Fibroblast of lung (primary cell): ENCODE results near the gene SLC22A17. TPM values are rescaled to one million over a fixed set of nuclear protein-coding genes. Genes with fewer than 3 reads are reported as not detected.

ENCODE experiments used
- DNase-seq, 2 donors: peaks; one replicate each; pipeline versions ENCODE4 v3.0.0 to v3.0.0-alpha.2; 2010; ENCODE audit warnings: low read depth in 2 of 2
- H2AFZ ChIP-seq: 2 replicates; pipeline ENCODE4 v1.5.1; 2012; ENCODE audit warnings: low read length, control low read depth, inconsistent platforms
- H3K27ac ChIP-seq: 2 replicates; pipeline ENCODE4 v1.5.1; 2011; ENCODE audit warnings: low read length, control low read depth; ENCODE audit not compliant: insufficient read depth
- H3K27me3 ChIP-seq: 2 replicates; pipeline ENCODE4 v1.5.1; 2011; ENCODE audit warnings: mild to moderate bottlenecking, low read length; ENCODE audit not compliant: control insufficient read depth, insufficient read depth
- H3K36me3 ChIP-seq: 2 replicates; pipeline ENCODE4 v1.5.1; 2011; ENCODE audit warnings: low read length; ENCODE audit not compliant: control insufficient read depth, insufficient read depth
- H3K4me1 ChIP-seq: 2 replicates; pipeline ENCODE4 v1.5.1; 2011; ENCODE audit warnings: low read length; ENCODE audit not compliant: control insufficient read depth, insufficient read depth; ENCODE audit errors: extremely low read depth
- H3K4me2 ChIP-seq: 2 replicates; pipeline ENCODE4 v1.5.1; 2011; ENCODE audit warnings: low read length, control low read depth; ENCODE audit not compliant: insufficient read depth; ENCODE audit errors: extremely low read depth
- H3K4me3 ChIP-seq, 4 experiments: fragments of 200-600 bp in 1 of 4; sonication (generic) in 1 of 4; replicated peaks in 1 of 4; 2 replicates each; pipeline ENCODE4 v1.5.1; 2011 to 2016; ENCODE audit warnings: low read length in 4 of 4, low read depth in 3 of 4, mild to moderate bottlenecking in 3 of 4, control low read depth in 2 of 4, inconsistent platforms in 1 of 4, mixed read lengths in 1 of 4; ENCODE audit not compliant: insufficient read depth in 1 of 4; ENCODE audit errors: control extremely low read depth in 1 of 4
- H3K79me2 ChIP-seq: 2 replicates; pipeline ENCODE4 v1.5.1; 2012; ENCODE audit warnings: mild to moderate bottlenecking, low read length, inconsistent platforms; ENCODE audit not compliant: control insufficient read depth, insufficient read depth
- H3K9ac ChIP-seq: 2 replicates; pipeline ENCODE4 v1.5.1; 2011; ENCODE audit warnings: mild to moderate bottlenecking, low read length, control low read depth; ENCODE audit not compliant: insufficient read depth
- H3K9me3 ChIP-seq: 2 replicates; pipeline ENCODE4 v1.5.1; 2012; ENCODE audit warnings: low read depth, low read length; ENCODE audit not compliant: control insufficient read depth, insufficient read depth
- H4K20me1 ChIP-seq: 2 replicates; pipeline ENCODE4 v1.5.1; 2011; ENCODE audit warnings: low read length; ENCODE audit not compliant: control insufficient read depth, insufficient read depth; ENCODE audit errors: extremely low read depth
- EZH2 ChIP-seq: IDR thresholded peaks from 2 replicates; pipeline ENCODE4 v1.5.1; 2012; ENCODE audit warnings: low read length, control low read depth, mild to moderate bottlenecking; ENCODE audit errors: missing control alignments
- polyA plus RNA-seq, 2 donors: library from polyadenylated mRNA; depleted of rRNA in 1 of 2; stranded (reverse) in 1 of 2; unstranded in 1 of 2; fragments of >200 nt; gene quantifications; 2 replicates each; pipeline ENCODE4 v1.2.1, GENCODE V29; 2011 to 2012; ENCODE audit warnings: missing spikeins in 1 of 2
- total RNA-seq: library from RNA; depleted of rRNA; stranded (reverse); fragments of >200 nt; gene quantifications from 2 replicates; pipeline ENCODE4 v1.2.1, GENCODE V29; 2014
- TF ChIP-seq, protein P1 (sequence below), 2 donors: IDR thresholded peaks in 1 of 2; conservative IDR thresholded peaks in 1 of 2; 1 replicate in 1 of 2; 2 replicates in 1 of 2; pipeline ENCODE4 v1.5.1; 2011 to 2012; ENCODE audit warnings: low read length in 2 of 2, control low read depth in 1 of 2, inconsistent platforms in 1 of 2, low read depth in 1 of 2, mild to moderate bottlenecking in 1 of 2

Gene SLC22A17
- total and polyA plus RNA-seq, 2 donors (not counting 1 experiment from before 2014, with no cell fraction given): 7.9 to 23.1 TPM

DNA sequence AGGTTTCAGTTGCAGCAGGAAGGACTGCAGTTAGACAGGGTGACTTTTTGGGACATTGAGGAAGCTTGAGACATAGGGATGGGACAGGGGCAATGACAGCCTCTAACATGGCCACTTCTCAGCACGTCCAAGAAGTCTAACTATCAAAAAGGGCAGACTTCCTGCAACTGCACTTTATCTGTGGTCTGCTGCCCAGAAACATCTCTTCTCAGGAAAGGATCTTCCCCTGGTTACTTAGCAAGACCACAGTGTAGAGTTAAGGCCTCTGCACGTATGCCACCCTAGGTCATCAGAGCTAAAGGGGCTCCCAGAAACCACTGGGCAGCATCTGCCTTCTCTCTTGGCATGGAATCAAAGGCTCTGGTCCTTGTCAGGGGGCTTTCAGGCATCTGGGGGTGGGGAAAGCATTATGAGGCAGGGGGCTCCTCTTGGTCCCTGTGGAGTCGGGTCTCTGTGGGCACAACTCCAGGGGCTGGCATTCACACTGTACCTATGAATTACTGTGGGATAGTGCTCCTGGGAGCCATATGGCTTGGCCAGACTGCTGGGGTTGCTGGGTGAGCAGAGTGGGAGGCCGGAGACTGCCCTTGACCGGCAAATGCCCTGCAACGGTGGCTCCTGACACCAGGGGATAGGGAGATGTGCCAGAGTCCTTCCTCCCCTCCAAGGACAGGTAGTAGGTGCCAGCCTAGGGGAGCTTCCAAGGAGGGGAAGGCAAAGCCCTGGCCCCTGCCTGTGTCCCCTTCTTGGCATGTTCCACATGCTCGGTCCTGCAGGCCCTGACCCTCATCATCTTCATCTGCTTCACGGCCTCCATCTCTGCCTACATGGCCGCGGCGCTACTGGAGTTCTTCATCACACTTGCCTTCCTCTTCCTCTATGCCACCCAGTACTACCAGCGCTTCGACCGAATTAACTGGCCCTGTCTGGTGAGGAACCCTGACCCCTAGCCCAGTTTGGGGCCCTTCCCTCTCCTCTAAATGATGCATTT, 25.2 kb upstream of the SLC22A17 start:
- Histone ChIP-seq H3K4me2 (no peak overlapping the region), H3K9ac (no peak overlapping the region), H3K79me2 (no peaks in the 10 kb centered on the region), H3K4me1 (no peaks in the 10 kb centered on the region), H3K4me3 (no peak overlapping the region), H4K20me1 (no peaks in the 10 kb centered on the region), H3K9me3 (no peaks in the 10 kb centered on the region), H3K27me3 (peaks cover 3% of the 10 kb centered on the region), H3K36me3 (no peaks in the 10 kb centered on the region), H2AFZ (no peak overlapping the region), H3K27ac (no peak overlapping the region)
- DNase-seq: no peak
- TF ChIP-seq, protein P1, sequence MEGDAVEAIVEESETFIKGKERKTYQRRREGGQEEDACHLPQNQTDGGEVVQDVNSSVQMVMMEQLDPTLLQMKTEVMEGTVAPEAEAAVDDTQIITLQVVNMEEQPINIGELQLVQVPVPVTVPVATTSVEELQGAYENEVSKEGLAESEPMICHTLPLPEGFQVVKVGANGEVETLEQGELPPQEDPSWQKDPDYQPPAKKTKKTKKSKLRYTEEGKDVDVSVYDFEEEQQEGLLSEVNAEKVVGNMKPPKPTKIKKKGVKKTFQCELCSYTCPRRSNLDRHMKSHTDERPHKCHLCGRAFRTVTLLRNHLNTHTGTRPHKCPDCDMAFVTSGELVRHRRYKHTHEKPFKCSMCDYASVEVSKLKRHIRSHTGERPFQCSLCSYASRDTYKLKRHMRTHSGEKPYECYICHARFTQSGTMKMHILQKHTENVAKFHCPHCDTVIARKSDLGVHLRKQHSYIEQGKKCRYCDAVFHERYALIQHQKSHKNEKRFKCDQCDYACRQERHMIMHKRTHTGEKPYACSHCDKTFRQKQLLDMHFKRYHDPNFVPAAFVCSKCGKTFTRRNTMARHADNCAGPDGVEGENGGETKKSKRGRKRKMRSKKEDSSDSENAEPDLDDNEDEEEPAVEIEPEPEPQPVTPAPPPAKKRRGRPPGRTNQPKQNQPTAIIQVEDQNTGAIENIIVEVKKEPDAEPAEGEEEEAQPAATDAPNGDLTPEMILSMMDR (conservative IDR thresholded peaks at IDR 0.05 in 1 of 2, IDR thresholded peaks at IDR 0.05 in 1 of 2; ENCODE audit: low read depth in 1 of 2, low read length in 2 of 2): no peak
- TF ChIP-seq EZH2: peak; percentile 13

- TF ChIP-seq, protein P1 (conservative IDR thresholded peaks at IDR 0.05 in 1 of 2, IDR thresholded peaks at IDR 0.05 in 1 of 2; ENCODE audit: low read depth in 1 of 2, low read length in 2 of 2): no peak
- peak; percentile 54 for TF ChIP-seq EZH2
- Histone ChIP-seq H3K4me3 (no peak overlapping the region), H2AFZ (no peak overlapping the region), H3K36me3 (no peaks in the 10 kb centered on the region), H3K9me3 (no peaks in the 10 kb centered on the region), H3K4me2 (no peak overlapping the region), H3K9ac (no peak overlapping the region), H4K20me1 (no peaks in the 10 kb centered on the region), H3K27me3 (peaks cover 3% of the 10 kb centered on the region), H3K79me2 (no peaks in the 10 kb centered on the region), H3K27ac (no peak overlapping the region), H3K4me1 (no peaks in the 10 kb centered on the region)
- no peak for DNase-seq
These were observed 24.5 kb upstream of the SLC22A17 start for GRCh38 chr14:23377198-23377550.

DNA sequence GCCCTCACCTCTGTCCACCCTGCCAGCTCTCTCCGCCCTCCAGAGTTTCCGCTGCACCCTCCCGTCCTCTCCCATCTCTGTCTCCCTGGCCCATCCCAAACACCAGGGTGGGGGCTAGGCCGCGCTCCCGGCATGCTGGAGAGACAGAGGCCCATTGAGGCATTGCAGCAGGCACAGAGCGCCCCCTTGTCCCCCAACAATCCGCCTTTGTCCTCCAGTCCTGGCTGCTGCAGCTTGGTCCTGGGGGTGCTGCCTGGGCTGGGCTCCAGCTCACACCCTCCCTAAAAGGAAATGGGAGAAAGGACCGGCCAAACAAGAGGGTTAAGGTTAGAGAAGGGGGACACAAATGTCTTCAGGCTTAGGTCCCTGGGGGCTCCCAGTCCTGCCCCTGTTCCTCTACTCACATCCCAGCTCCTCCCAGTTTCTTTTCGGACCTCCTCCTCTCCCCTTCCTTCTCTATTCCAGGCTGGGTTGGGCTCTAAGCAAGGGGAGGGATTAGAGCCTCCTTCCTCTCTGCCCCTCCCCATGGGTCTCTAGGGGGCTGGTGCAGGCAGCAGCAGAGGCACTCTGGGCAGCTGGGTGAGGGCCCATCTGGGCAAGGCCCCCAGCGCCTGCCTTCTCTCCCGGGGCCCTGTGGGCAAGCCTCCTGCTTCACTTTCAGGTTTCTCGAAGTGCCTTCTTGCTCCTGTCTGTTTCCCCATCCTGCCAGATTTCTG, 24.0 kb upstream of the SLC22A17 start, which contains the start of gene CMTM5:
Gene CMTM5, plus strand, starts transcription at position 565 of the 716 bp plus-strand sequence. CDS start 206 bp downstream, outside the sequence.
- H3K27ac ChIP-seq: no peak within 1 kb of the TSS
- H3K36me3 ChIP-seq: no peaks in the 10 kb centered on the region
- no peak within 1 kb of the TSS for H2AFZ ChIP-seq
- H3K79me2 ChIP-seq: no peaks in the 10 kb centered on the region
- H3K4me1 ChIP-seq: no peaks in the 10 kb centered on the region
- H3K4me2 ChIP-seq: no peak within 1 kb of the TSS
- H4K20me1 ChIP-seq: no peaks in the 10 kb centered on the region
- no peak within 1 kb of the TSS for H3K9ac ChIP-seq
- no peak for DNase-seq
- TF ChIP-seq EZH2: no peak
- TF ChIP-seq, protein P1 (conservative IDR thresholded peaks at IDR 0.05 in 1 of 2, IDR thresholded peaks at IDR 0.05 in 1 of 2; ENCODE audit: low read depth in 1 of 2, low read length in 2 of 2): no peak
- peaks cover 8% of the 10 kb centered on the region for H3K27me3 ChIP-seq
- H3K4me3 ChIP-seq: no peak within 1 kb of the TSS
- H3K9me3 ChIP-seq: no peaks in the 10 kb centered on the region
